Activated T-helper 2 cell treated with anti-CD3 and anti-CD28 coated beads, Interferon-gamma antibody, Interleukin-2, Interleukin-4, amounts not matched to agents 10 μg/mL and 5 μg/mL and 100 μg/mL, durations not matched to agents 14 hours and 24 hours and 36 hours (primary cell): ENCODE data around the gene FKBP9. TPM values are rescaled to one million over a fixed set of nuclear protein-coding genes. Genes with fewer than 3 reads are reported as not detected.
"Not testable (repeated sequence)": the region's sequence is repeated elsewhere in the genome, so short reads cannot be mapped to it uniquely, and the experiment has no call there.

Source experiments
- DNase-seq: peaks from one replicate; pipeline ENCODE4 v3.0.0; 2021; ENCODE audit warnings: low spot score
- H3K27ac Mint-ChIP-seq: one replicate; pipeline ENCODE4 v1.8.0; 2021; ENCODE audit warnings: mixed read lengths
- H3K27me3 Mint-ChIP-seq: one replicate; pipeline ENCODE4 v1.8.0; 2021; ENCODE audit warnings: low read depth, mixed read lengths
- H3K36me3 Mint-ChIP-seq: one replicate; pipeline ENCODE4 v1.8.0; 2021; ENCODE audit warnings: low read depth, mixed read lengths
- H3K4me1 Mint-ChIP-seq: one replicate; pipeline ENCODE4 v1.8.0; 2021; ENCODE audit warnings: low read depth, mixed read lengths
- H3K4me3 Mint-ChIP-seq: one replicate; pipeline ENCODE4 v1.8.0; 2021; ENCODE audit warnings: low read depth, mild to moderate bottlenecking, moderate library complexity, mixed read lengths
- H3K9me3 Mint-ChIP-seq: one replicate; pipeline ENCODE4 v1.8.0; 2021; ENCODE audit warnings: mixed read lengths
- intact Hi-C: fragments of 100-400 bp; cut with micrococcal nuclease; formaldehyde crosslinking; loops from one replicate; pipeline ENCODE4 v1.15.1; 2023
- total RNA-seq: library from RNA; stranded (reverse); gene quantifications from 2 replicates; pipeline ENCODE4 v1.2.3, GENCODE V29; 2022

FKBP9 gene
- total RNA-seq, 1 donor from 2014 or later = 3.0 TPM

GRCh38 chr7:32998361-32999171, 41.3 kb downstream of the FKBP9 start:
- H3K4me3 Mint-ChIP-seq, H3K4me1 Mint-ChIP-seq, H3K36me3 Mint-ChIP-seq, intact Hi-C loops, H3K9me3 Mint-ChIP-seq, DNase-seq, H3K27me3 Mint-ChIP-seq, H3K27ac Mint-ChIP-seq: not testable (repeated sequence)

GRCh38 chr7:32999380-32999779, 42.1 kb downstream of the FKBP9 start:
- DNase-seq, H3K36me3 Mint-ChIP-seq, H3K4me1 Mint-ChIP-seq, H3K27me3 Mint-ChIP-seq, H3K9me3 Mint-ChIP-seq, H3K4me3 Mint-ChIP-seq, intact Hi-C loops, H3K27ac Mint-ChIP-seq: not testable (repeated sequence)

- H3K4me3 Mint-ChIP-seq, H3K27me3 Mint-ChIP-seq, intact Hi-C loops, H3K9me3 Mint-ChIP-seq, H3K4me1 Mint-ChIP-seq, H3K36me3 Mint-ChIP-seq, DNase-seq, H3K27ac Mint-ChIP-seq: not testable (repeated sequence)
Measured at GRCh38 chr7:33003111-33003510, 45.9 kb downstream of the FKBP9 start.

GRCh38 chr7:33004104-33004616, 46.9 kb downstream of the FKBP9 start:
- intact Hi-C loops, H3K4me3 Mint-ChIP-seq, H3K36me3 Mint-ChIP-seq, H3K27me3 Mint-ChIP-seq, H3K27ac Mint-ChIP-seq, DNase-seq, H3K4me1 Mint-ChIP-seq, H3K9me3 Mint-ChIP-seq: not testable (repeated sequence)

- intact Hi-C loops, H3K27me3 Mint-ChIP-seq, H3K4me1 Mint-ChIP-seq, H3K9me3 Mint-ChIP-seq, H3K4me3 Mint-ChIP-seq, DNase-seq, H3K27ac Mint-ChIP-seq, H3K36me3 Mint-ChIP-seq: not testable (repeated sequence)
Measured at GRCh38 chr7:33005193-33005592, 48.0 kb downstream of the FKBP9 start.

GRCh38 chr7:33005690-33006089, 48.5 kb downstream of the FKBP9 start:
- intact Hi-C loops, H3K9me3 Mint-ChIP-seq, H3K27ac Mint-ChIP-seq, H3K27me3 Mint-ChIP-seq, H3K4me1 Mint-ChIP-seq, DNase-seq, H3K36me3 Mint-ChIP-seq, H3K4me3 Mint-ChIP-seq: not testable (repeated sequence)

GRCh38 chr7:33009734-33010133, 52.5 kb downstream of the FKBP9 start:
- peaks cover 36% of the 10 kb centered on the region for H3K36me3 Mint-ChIP-seq
- no peaks in the 10 kb centered on the region for H3K27me3 Mint-ChIP-seq
- H3K9me3 Mint-ChIP-seq = no peaks in the 10 kb centered on the region
- no peak for DNase-seq
- intact Hi-C loops = no loop called here
- H3K4me1 Mint-ChIP-seq = no peaks in the 10 kb centered on the region
- no peak overlapping the region for H3K4me3 Mint-ChIP-seq
- no peak overlapping the region for H3K27ac Mint-ChIP-seq

- Mint-ChIP-seq H3K4me3 (no peak overlapping the region), H3K9me3 (no peaks in the 10 kb centered on the region), H3K27me3 (no peaks in the 10 kb centered on the region), H3K36me3 (peaks cover 52% of the 10 kb centered on the region), H3K27ac (no peak overlapping the region), H3K4me1 (no peaks in the 10 kb centered on the region)
- intact Hi-C loops = no loop called here
- DNase-seq = no peak
Measured at GRCh38 chr7:33012364-33012763, 55.1 kb downstream of the FKBP9 start.

GRCh38 chr7:33024189-33024757, 67.0 kb downstream of the FKBP9 start:
- Mint-ChIP-seq H3K27me3 (no peaks in the 10 kb centered on the region), H3K36me3 (peaks cover 29% of the 10 kb centered on the region), H3K4me1 (peaks cover 4% of the 10 kb centered on the region), H3K9me3 (no peaks in the 10 kb centered on the region), H3K27ac (no peak overlapping the region), H3K4me3 (no peak overlapping the region)
- intact Hi-C loops = no loop called here
- no peak for DNase-seq

- peaks cover 41% of the 10 kb centered on the region for H3K4me1 Mint-ChIP-seq
- H3K27ac Mint-ChIP-seq = no peak overlapping the region
- H3K36me3 Mint-ChIP-seq = peaks cover 14% of the 10 kb centered on the region
- H3K9me3 Mint-ChIP-seq = no peaks in the 10 kb centered on the region
- H3K4me3 Mint-ChIP-seq = no peak overlapping the region
- no peaks in the 10 kb centered on the region for H3K27me3 Mint-ChIP-seq
- intact Hi-C loops = no loop called here
- no peak for DNase-seq
Measured at GRCh38 chr7:33035776-33036175, 78.5 kb downstream of the FKBP9 start.

- Mint-ChIP-seq H3K27ac (peak overlapping the region; percentile 31), H3K9me3 (no peaks in the 10 kb centered on the region), H3K4me3 (peak overlapping the region; percentile 73), H3K36me3 (peaks cover 8% of the 10 kb centered on the region), H3K27me3 (no peaks in the 10 kb centered on the region), H3K4me1 (peaks cover 45% of the 10 kb centered on the region)
- DNase-seq = no peak
- intact Hi-C loops = loop anchor here (1.0 kb wide), 1 partner anchor 25 kb away; no protein-coding TSS in a partner anchor
Measured at GRCh38 chr7:33038639-33039038, 81.4 kb downstream of the FKBP9 start.

GRCh38 chr7:33039257-33039902, 82.1 kb downstream of the FKBP9 start:
- H3K27ac Mint-ChIP-seq = peak overlapping the region; percentile 56
- DNase-seq = no peak
- H3K4me3 Mint-ChIP-seq = peak overlapping the region; percentile 73
- H3K4me1 Mint-ChIP-seq = peaks cover 48% of the 10 kb centered on the region
- peaks cover 7% of the 10 kb centered on the region for H3K36me3 Mint-ChIP-seq
- no peaks in the 10 kb centered on the region for H3K9me3 Mint-ChIP-seq
- H3K27me3 Mint-ChIP-seq = no peaks in the 10 kb centered on the region
- intact Hi-C loops = loop anchor here (1.0 kb wide), 1 partner anchor 24 kb away; no protein-coding TSS in a partner anchor

GRCh38 chr7:33039903-33040292, 82.7 kb downstream of the FKBP9 start:
- H3K4me3 Mint-ChIP-seq = peak overlapping the region; percentile 73
- H3K27ac Mint-ChIP-seq = peak overlapping the region; percentile 56
- H3K9me3 Mint-ChIP-seq = no peaks in the 10 kb centered on the region
- H3K36me3 Mint-ChIP-seq = peaks cover 4% of the 10 kb centered on the region
- DNase-seq = no peak
- H3K27me3 Mint-ChIP-seq = no peaks in the 10 kb centered on the region
- peaks cover 47% of the 10 kb centered on the region for H3K4me1 Mint-ChIP-seq
- intact Hi-C loops = loop anchor here (1.0 to 5.0 kb wide), 4 partner anchors 10 to 148 kb away; partner anchors contain the start of gene FKBP9
